Measurements from ENCODE around the gene EXOC4.

DNA sequence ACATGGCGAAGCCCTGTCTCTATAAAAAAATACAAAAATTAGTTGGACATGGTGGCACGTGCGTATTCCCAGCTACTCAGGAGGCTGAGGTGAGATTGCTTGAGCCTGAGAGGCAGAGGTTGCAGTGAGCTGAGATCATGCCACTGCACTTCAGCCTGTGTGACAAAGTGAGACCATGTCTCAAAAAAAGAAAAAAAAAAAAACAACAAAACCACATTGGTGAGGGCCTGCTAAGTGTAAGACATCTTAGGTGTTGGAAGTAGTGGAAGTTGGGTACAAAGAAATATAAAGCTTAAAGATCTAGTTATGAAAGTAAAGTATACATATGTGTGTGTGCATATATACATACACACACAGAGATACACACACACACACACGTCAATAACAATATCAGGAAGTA, 228.0 kb downstream of the EXOC4 start:
- TF ChIP-seq YY1 (IDR thresholded peaks at IDR 0.05; ENCODE audit: insufficient read depth, insufficient read length) (no peak), SUZ12 (IDR thresholded peaks at IDR 0.05; ENCODE audit: extremely low read depth, insufficient read depth, insufficient read length) (no peak)

All from NT2/D1 (cell line).